UCSD-AML1 (cell line): ENCODE measurements around the gene APOL5.
"Not testable (repeated sequence)": the region's sequence is repeated elsewhere in the genome, so short reads cannot be mapped to it uniquely, and the experiment has no call there.

Experiments
- DNase-seq: peaks from one replicate; lab custom pipeline; 2025; ENCODE audit not compliant: unreplicated experiment; lab: John Stamatoyannopoulos, UW

Gene APOL5, protein sequence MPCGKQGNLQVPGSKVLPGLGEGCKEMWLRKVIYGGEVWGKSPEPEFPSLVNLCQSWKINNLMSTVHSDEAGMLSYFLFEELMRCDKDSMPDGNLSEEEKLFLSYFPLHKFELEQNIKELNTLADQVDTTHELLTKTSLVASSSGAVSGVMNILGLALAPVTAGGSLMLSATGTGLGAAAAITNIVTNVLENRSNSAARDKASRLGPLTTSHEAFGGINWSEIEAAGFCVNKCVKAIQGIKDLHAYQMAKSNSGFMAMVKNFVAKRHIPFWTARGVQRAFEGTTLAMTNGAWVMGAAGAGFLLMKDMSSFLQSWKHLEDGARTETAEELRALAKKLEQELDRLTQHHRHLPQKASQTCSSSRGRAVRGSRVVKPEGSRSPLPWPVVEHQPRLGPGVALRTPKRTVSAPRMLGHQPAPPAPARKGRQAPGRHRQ

DNA sequence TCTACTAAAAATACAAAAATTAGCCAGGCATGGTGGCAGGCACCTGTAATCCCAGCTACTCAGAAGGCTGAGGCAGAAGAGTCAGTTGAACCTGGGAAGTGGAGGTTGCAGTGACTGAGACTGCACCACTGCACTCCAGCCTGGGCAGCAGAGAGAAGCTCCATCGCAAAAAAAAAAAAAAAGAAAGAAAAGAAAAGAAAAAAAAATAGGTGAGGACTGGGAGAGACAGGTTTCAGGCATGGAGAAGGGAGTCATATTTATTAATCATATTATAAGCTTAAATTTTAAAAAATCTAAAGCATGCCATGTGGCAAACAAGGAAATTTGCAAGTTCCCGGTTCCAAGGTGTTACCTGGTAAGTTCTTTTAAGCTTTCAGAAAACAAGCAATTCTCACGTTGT, at the start of gene APOL5:
Gene APOL5 (plus strand): TSS at position 301 of the 400 bp plus-strand sequence. CDS start 0 bp downstream, at position 301.
- DNase-seq, result no peak

DNA sequence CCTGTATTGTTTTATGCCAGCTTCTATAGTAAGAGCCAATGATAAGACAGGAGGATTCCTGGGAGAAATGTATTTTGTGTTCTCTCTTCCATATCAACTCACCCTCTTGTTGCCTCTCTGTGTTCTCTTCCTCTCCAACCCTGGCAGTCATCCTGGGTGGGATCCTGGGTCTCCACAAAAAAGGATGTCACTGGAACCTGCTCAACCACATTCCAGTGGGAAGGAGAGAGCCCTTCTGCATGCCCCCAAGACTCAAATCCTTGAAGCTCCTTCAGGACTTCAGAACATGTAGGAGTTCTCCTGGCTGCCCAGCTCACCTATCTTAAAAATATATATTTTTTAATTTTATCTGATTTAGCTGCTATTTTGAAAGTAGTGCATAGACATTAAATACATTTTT, 43.3 kb upstream of the APOL5 start:
- no peak for DNase-seq

DNA sequence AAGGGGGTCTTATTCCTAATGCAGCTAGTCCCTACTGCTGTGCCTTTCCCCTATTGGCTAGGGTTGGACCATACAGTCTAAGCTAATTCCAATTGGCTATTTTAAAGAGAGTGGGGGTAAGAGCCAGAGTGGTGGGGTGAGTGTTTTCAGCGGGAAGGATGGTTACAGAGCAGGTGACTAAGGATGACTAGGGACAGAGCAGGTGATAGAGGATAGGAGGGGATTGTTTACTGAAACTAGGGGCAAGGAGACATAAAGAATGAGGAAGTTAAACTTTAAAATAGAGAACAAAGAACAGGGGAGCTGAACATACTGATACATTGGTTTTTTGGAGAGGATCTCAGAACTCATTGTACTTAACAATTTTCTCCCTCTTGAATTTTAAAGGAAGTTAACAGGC, 41.6 kb upstream of the APOL5 start:
- not testable (repeated sequence) for DNase-seq

DNA sequence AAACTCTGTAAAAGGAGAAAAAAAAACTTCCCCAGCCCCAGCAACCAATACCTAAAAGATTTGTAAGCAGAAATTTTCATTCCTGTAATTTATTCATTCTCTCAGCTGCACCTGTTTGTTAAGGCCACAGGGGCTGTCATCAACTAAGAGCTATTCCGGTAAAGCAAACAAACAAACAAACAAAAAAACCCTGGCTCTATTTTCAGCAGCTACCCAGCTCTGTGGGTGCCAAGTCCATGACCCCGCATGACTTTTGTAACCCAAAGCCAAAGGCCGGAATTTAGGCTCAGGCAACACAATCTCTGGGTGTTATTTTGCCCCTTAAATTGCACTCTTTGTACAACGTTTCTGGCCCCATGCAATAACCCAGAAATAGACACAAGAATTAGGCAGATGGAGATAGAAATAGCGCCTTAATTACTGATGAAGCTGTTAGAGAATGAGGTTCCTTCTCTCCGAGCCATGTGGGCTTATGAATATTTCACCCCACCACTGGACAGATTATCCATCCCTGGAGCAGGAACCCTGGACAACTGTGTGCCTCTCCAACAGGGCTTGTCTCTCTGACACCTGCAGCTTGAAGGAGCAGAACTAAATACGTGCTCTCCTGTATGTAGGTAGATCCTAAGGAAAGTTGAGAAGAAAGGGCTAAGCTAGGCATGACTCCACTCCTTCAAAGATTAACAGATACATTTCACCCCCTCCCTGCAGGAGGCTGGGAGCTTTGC, 40.0 kb upstream of the APOL5 start:
- no peak for DNase-seq

DNA sequence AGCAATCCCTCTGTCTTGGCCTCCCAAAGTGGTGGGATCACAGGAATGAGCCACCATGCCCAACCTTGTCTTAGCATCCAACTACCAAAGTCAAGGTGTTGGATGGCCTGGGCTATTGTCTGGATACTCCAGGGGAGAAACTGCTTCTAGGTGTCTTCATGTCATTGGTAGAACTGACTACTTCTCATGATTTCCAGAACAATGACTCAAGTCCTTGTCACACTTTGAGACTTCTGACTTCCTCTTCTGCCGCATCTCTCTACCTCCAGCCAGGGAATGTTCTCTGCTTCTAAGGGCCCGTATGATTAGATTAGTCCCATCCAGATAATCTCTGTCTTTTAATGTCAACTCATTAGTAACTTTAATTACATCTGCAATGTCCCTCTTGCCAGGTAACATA, 38.8 kb upstream of the APOL5 start:
- no peak for DNase-seq

DNA sequence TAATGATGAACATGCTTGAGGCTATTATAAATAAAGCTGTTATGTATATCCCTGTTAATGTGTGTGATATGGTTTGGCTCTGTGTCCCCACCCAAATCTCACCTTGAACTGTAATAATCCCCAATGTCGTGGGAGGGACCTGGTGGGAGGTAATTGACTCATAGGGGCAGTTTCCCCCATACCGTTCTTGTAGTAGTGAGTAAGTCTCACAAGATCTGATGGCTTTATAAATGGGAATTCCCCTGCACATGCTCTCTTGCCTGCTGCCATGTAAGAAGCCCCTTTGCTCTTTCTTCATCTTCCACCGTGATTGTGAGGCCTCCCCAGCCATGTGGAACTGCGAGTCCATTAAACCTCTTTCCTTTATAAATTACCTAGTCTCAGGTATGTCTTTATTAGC, 38.2 kb upstream of the APOL5 start:
- not testable (repeated sequence) for DNase-seq

DNA sequence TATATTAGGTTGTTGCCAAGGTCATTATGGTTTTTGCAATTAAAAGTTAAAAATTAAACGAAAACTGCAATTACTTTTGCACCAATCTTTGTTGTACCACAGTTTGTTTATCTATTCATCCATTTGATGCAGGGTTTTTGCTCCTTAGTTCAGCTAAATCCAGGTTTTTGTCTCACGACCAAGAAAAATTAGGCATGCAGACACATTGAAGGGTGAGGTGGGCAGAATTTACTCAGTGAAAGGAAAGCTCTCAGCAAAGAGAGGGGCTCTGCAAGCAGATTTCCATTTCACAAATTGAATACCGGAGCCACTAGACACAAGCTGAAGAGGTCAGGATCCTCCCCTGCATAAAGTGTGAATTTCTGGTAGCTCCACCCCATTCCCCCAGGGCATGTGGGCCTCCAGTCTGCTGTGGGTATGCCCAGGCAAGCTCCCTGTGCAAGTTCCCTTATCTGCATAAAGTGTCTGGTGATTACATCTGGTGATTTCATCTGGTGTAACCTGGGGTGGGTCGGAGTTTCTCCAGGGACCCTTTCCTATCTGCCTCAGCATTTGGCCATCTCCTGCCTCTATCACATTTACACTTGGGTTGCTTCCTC, 36.1 kb upstream of the APOL5 start:
- no peak for DNase-seq

DNA sequence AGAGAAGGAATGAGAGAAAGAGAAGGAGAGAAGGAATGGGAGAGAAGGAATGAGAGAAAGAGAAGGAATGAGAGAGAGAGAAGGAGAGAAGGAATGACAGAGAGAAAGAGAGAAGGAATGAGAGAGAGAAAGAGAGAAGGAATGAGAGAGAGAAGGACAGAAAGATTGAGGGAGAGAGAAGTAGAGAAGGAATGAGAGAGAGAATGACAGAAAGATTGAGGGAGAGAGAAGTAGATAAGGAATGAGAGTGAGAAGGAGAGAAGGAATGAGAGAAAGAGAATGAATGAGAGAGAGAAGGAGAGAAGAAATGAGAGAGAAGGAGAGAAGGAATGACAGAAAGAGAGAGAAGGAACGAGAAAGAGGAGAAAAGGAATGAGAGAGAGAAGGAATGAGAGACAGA, 34.1 kb upstream of the APOL5 start:
- DNase-seq, result no peak

DNA sequence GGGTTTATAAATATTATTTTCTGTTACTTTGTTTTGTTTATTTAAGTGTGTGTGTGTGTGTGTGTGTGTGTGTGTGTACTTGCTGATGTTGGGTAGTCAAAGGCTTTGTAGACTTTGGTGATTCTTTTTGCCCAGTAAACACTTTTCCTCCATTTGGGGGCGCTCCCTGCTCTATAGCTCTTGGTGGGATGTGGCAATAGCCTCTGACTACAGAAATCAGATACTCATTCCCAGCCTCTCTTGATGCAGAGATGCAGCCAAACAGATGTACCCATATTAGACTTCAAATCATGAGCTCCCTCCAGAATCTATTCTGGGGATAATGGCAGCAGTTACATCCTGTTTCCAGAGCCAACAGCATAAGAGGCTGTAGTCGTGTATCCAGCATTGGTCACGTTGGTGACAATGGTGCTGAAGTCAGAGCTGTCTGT, 33.4 kb upstream of the APOL5 start:
- DNase-seq, result no peak

DNA sequence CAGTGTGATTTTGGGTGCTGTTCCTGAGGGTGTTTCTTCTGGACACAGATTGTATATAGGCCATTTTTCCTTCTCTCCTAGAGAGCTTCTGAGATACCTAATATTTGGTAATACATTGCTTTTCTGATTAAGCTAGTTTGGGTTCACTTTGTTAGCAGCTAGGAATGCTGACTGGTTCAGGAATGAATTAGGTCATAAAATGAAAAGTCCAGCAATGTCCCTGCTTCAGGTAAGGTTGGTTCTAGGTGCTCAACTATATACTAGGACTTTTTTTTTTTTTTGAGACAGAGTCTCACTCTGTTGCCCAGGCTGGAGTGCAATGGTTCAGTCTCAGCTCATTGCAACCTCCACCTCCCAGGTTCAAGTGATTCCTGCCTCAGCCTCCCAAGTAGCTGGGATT, 32.9 kb upstream of the APOL5 start:
- no peak for DNase-seq

DNA sequence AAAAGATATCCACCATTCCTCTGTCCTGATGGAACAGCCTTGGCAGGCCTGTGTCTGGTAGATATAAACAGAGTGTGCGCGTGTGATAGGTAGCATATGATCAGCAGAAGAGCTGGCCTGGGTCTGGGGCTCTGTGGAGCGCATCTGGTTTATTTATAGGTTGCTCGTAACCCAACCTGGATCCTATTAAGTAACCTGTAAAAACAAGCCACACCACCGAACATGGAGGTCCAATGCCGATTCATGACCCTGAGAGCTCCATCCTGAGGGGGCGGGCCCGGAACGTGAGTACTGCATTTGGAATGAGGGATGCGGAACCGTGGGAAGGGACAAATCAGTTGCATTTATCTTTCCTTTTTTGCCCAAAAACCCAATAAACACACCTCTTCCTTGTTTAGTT, 31.9 kb upstream of the APOL5 start:
- DNase-seq, result no peak

DNA sequence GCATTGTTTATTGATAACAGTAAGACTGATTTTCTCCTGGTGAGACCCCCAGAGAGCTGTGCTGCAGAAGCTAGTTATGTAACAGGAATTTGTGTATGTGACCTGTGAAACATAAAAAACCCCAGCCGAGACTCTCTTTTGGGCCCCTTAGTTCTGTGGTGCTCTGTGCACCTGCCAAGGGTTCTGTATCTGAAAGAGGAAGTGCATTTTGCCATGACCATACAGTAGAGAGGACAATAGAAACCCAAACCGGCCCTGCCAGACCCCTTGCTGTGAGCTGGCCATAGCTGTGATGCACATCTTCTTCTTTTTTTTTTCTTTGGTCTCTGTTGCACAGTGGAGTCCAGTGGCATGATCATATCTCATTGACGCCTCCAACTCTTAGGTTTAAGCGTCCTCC, 31.4 kb upstream of the APOL5 start:
- DNase-seq, result no peak

DNA sequence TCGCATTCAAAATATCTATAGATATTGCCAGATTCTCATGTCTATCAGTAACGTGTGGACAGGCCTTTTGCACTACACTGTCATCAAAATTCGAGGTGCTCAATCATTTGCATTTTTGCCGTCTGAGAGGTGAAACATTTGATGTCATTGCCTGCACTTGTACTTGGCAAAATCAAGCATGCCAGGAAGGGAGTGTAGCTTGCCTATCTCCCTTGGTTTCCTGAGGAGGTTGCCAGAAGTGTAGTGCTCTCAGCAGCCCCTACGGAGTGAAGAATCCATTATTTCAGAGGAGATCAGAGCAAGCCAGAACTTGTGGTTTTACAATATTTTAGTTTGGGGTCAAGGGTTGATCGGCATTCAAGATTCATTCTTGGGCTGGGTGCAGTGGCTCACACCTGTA, 30.2 kb upstream of the APOL5 start:
- DNase-seq, result no peak

DNA sequence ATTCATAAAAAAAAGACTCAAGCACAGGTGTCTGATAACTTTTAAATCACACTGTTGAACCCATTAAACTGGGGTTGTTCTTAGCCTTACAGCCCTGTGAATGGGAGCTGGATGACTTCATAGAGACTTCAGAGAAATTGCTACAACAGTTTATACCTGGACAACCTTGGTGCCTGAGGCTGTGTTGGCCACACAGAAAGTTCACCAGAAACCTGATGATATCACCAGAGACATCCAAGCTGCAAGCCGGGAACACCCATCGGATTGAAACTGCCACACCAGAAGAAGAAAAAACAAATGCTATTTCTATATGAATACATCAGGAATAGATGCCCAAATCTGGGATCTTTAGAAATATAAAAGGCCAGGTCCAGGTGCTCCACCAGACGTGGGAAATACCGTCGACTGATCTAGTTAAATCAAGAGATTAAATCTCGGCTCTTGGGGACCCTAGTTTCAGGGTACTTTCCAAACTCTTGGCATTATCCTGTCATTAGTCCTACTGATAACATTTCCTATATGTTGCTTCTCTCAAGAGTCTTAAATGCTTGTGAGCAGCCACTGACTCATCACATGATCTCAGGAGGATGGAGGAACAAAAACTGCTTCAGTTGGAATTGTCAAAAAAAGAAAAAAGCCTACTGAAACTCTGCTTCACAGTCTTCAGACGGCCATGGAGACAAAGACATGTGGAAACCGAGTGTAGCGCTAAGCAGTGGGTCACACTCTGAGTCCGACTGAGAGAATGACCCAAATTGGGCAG, 28.6 kb upstream of the APOL5 start:
- DNase-seq, result no peak

DNA sequence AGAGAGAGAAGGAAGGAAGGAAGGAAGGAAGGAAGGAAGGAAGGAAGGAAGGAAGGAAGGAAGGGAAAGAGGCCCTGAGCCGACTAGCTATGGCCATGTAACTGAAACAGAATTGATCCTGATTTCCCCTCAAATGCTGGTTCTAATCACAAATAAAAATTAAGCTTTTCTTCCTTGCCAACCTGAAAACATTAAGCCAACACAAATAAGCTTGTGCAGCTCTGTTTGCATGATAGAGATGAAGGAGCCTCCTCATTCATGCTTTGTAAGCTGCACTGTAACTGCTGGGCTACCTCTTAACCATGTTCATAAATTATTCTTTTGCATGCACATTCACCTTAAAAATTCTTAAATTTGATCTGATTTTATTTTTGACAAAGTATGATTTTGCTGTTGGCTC, 27.7 kb upstream of the APOL5 start:
- DNase-seq, result no peak

DNA sequence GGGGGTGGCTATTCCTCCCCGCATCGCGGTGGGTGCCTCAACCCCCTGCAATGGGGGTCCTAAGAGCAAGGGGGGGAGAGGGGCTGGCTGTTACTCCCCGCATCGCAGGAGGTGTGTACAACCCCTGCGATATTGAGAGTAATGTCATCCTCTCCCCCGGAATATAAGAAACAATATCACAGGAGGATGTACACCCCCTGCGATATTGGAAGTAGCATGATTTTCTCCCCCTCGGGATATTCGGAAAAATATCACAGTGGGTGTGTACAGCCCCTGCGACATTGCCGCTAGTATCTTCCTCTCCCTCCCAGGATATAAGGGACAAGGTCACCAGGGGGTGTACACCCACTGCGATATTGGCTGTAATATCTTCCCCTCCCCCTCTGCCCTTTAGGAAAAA, 22.5 kb upstream of the APOL5 start:
- no peak for DNase-seq

DNA sequence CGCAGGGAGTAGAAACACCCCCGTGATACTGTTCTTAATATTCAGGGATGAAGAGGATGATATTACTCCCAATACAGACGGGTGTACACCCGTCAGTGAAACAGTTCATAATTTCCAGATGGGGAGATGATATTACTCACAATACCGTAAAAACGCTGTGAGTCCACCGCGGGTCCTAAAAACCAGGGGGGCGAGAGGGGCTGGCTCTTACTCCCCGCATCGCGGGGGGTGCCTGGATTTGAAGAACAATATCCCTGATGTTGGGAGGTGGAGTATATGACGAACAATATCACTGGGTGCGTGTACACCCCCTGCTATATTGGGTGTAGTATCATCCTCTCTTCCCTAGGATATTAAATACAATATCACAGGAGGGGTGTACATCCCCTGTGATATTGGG, 20.5 kb upstream of the APOL5 start:
- DNase-seq, result no peak

DNA sequence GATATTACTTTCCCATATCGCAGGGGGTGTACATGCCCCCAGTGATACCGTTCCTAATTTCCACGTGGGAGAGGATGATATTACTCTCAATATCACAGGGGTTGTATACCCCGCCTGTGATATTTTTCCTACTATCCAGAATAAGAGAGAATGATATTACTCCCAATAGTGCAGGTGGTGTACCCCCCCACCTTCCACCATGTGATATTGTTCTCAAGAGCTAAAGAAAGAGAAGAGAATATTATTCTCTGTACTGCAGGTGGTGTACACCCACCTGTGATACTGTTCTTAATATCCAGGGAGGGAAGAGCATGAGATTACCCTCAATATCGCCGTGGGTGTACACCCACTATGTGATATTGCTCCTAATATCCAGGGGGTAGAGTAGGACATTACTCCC, 17.8 kb upstream of the APOL5 start:
- DNase-seq, result not testable (repeated sequence)

DNA sequence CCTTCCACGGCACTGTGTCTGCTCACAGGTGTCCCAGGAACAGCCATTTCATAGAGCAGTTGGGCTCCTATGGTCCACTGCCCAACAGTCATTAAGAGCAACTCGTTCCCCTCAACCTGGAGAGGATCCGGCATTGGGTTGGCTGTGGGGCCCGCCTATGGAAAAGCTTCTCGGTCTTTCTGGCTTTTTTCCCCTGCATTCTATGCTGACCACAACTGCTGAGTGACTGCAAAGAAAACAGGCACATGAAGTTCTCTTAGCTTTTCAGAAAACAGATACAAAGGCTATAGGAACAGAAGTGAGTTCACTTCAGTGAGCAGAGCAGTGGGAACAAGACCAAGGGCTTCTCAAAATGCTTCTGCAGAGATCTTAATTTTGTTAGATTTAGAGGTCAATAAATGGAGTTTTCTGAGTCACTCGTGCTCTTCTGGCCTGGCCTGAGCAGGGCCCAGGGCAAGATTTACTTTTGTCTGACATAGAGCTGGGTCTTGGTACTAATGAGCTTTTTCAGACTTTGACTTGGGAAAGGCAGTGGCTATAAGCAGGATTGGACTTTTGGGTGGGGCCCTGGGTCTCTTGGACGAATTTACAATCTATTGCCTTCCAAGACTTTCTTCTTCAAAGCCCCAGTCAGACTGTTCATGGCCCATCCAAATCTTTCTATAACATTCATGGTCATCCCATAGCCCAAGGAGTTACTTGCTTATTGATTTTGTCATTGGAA, 13.6 kb upstream of the APOL5 start:
- DNase-seq, result no peak

DNA sequence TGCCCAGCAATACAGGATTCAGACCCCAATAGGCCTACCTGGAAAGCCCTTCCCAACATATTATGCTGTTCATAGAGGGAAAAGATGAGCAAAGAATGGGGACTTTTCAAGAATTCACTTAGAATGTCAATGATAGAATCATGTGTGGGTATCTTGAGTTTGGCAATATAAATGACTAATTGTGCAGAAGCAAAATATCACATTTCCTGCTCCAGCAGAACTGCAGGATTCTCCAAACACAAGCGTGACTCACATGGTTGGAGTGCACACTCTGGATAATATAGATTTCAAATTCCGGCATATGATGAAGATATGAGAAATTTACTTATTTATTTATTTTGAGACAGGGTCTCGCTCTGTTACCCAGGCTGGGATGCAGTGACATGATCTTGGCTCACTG, 12.5 kb upstream of the APOL5 start:
- no peak for DNase-seq

DNA sequence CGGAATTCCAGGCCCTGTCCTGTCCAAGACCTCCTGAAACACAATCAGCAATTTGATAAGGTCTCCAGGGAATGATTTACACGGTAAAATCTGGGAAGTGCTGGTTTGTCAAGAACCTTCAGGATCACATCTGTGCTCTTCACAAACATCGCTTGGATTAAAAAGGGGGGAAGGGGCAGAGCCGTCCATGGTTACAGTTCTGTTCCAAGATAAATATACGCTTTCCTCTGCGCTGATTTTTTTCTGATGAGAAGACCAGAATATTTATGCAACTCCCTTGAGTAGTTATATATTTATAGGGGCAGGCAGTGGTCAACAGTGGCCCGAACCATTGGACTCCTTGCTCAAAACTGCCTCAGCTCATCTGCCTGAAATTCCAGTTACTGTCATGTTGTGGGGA, 9.2 kb upstream of the APOL5 start:
- no peak for DNase-seq
